COR-L47 (cell line): ENCODE measurements around the gene LPIN1.

Source experiments
- DNase-seq: peaks from one replicate; lab custom pipeline; 2025; lab: John Stamatoyannopoulos, UW

LPIN1 gene

GRCh38 chr2:11866358-11867335, 120.2 kb downstream of the LPIN1 start:
- no peak for DNase-seq

- no peak for DNase-seq
Measured at GRCh38 chr2:11867926-11868325, 121.5 kb downstream of the LPIN1 start.

DNA sequence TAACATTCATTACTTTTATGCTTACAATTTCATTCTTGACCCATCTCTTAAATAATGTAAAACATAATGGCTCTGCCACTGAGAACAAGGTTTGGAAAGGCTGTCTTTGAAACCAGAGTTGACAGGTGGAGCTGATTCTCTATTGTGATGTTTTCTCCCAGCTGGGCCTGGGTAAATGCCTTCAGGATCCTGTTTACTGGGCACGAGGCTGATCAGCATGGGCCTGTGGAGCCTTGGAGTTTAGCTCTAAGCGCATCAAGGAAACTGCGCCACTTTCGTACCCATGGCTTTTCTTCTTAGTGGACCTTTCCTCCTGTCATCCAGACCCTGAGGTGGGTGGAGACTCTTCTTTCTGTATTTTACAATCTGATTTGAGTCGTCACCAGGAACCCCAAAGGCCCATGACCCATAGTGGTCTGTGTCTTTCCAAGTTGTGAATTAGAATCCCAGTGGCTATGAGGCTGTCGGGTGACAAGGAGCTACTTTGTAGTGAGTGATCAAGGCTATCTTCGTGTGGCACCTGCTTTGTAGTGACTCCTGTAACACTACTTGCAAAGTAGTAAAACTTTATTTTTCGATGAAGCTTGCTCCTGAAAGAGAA, 123.1 kb downstream of the LPIN1 start:
- no peak for DNase-seq

GRCh38 chr2:11870064-11870463, 123.6 kb downstream of the LPIN1 start:
- DNase-seq: no peak

DNA sequence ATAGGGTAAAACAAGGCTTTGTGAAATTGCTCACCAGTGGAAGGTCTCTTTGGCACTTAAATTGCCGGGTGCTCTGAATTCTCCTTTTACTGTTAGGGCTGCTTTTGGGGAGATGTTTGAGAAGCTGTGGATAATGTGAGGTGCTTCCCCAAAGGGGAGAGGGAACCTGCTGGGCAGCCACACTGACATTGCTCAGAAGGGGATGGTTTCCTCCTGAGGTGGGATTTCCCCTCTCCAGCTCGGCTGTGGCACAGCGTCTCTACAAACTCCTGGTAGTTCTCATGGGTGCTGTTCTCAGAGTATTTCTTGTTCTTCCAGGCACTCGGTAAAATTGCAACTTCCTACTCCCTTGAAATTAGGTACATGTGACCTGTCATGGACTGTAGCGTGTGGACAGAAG, 124.2 kb downstream of the LPIN1 start:
- no peak for DNase-seq

DNA sequence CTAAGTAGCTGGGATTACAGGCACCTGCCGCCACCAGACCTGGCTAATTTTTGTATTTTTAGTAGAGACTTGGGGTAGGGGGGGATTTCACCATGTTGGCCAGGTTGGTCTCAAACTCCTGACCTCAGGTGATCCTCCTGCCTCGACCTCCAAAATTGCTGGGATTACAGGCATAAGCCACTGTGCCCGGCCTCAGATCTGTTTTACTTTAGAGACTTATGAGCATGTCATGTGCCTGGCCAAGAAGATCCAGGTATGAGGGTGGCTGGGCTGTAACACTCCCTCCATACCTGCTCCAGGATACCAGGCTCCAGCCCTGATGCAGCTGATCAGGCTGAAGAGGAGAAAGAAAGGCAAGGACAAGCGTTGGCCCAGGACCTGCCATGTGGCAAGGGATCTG, 125.0 kb downstream of the LPIN1 start:
- DNase-seq: no peak

- DNase-seq: peak; percentile 54
Measured at GRCh38 chr2:11872247-11872947, 126.0 kb downstream of the LPIN1 start.

DNA sequence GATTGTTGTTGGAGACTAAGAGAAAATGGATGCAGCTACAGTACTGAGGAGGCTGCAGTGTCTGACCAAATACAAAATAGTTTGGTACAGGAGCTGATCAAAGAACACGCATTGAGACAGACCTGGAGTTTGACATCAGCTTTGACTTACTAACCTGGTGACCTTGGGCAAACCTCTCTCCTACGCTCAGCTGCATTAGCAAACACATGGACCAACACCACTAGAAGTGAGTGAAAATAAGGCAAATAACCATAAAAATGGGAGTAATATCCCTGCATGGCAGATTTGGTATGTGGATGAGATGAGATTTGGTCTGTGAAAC, 126.5 kb downstream of the LPIN1 start:
- no peak for DNase-seq

DNA sequence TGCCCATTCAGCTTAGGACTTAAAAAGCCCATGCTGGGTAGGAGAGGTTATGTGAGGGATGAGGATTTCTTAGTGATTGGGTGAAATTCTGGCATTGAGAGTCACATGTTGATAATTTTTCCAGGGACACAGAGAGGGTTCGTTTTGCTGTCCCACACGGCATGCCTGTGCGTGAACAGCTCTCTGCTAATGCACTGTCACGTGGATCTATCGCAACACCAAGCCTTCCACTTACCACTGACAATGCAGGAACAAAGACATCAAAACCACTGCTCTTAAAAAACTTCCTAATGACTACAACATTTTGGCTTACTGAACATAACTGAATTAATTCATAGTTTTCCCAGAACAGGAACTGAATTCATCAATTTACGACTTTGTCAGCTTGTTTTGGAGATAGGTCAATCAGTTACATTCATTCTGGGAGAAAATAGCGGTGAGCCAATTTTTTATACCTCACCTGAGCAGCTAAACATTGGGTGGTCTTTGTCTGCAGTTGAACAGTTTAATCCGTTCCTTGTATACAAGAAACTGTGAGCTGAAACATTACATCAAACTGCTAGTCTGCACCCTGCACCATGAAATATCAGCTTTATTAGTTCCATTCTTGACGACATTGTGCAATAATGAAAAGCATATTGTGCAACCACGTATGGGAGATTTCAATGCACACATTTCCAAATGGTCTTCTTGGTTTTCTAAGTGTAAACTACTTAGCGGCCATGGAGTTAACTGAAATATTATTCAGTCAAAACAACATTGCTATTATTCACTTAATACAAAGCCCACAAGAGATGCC, 127.1 kb downstream of the LPIN1 start:
- DNase-seq: no peak

- no peak for DNase-seq
Measured at GRCh38 chr2:11874861-11875260, 128.4 kb downstream of the LPIN1 start.

- peak; percentile 5 for DNase-seq
Measured at GRCh38 chr2:11875481-11875880, 129.0 kb downstream of the LPIN1 start.

GRCh38 chr2:11876436-11876835, 130.0 kb downstream of the LPIN1 start:
- DNase-seq: peak; percentile 3

DNA sequence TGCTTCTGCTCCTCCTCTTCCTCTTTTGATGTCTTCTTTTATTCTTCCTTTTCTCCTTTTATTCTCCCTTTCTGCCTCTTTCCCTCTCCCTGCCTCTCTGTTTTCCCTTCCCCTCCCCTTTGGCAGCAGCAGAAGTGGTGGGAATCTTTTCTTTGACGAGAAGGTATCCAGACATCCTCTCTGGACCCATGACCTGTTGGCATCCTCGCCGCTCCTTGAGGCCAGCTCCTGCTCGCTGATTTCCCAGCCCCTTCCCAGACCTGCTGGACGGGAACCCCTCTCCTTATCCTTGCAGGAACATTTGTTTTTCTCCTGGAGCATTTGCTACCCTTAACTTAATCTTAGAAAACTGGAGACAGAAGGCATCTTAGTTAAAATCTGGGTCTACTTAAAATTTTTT, 130.5 kb downstream of the LPIN1 start:
- no peak for DNase-seq
